Activated CD8-positive, alpha-beta memory T cell treated with anti-CD3 and anti-CD28 coated beads for 36 hours (primary cell): ENCODE results near the gene SERPIND1. TPM values are rescaled to one million over a fixed set of nuclear protein-coding genes. Genes with fewer than 3 reads are reported as not detected.
"Not testable (repeated sequence)": the region's sequence is repeated elsewhere in the genome, so short reads cannot be mapped to it uniquely, and the experiment has no call there.

ENCODE experiments used
- CTCF ChIA-PET: fragments of 350-600 bp; sonication (Branson Sonifier 250); formaldehyde crosslinking; loops from one replicate; lab custom pipeline; 2021; ENCODE audit warnings: antibody characterized with exemption; lab: Charles Lee
- POLR2A ChIA-PET: fragments of 350-600 bp; sonication (Branson Sonifier 250); formaldehyde crosslinking; loops from one replicate; lab custom pipeline; 2021; ENCODE audit warnings: antibody characterized with exemption; lab: Charles Lee
- total RNA-seq, 2 experiments: library from RNA; stranded (reverse); gene quantifications; one replicate each; pipeline ENCODE4 v1.2.3, GENCODE V29; 2021

The SERPIND1 gene, protein sequence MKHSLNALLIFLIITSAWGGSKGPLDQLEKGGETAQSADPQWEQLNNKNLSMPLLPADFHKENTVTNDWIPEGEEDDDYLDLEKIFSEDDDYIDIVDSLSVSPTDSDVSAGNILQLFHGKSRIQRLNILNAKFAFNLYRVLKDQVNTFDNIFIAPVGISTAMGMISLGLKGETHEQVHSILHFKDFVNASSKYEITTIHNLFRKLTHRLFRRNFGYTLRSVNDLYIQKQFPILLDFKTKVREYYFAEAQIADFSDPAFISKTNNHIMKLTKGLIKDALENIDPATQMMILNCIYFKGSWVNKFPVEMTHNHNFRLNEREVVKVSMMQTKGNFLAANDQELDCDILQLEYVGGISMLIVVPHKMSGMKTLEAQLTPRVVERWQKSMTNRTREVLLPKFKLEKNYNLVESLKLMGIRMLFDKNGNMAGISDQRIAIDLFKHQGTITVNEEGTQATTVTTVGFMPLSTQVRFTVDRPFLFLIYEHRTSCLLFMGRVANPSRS
- total RNA-seq, result not detected

DNA sequence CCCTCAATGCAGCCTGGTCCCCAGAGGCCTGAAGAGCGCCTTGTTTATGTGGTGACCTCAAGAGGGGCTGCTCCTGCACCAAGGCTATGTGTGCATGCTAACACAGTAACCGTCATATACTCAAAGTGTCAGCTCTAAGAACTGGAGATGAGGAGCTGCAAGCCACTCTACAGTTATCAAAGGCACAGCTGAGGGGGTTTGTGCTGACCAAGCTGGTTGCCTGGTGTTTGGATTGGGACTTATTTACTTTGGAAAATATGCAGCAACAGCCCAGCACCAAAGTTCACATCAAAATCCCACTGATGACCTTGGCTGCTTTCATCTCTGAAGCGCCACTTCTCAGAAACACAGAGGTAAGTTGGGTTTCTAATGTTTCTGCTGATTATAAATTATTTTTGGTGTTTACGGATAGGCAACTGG is at the start of gene SERPIND1:
SERPIND1 (plus strand) TSS at position 321 of the 420 bp plus-strand sequence. CDS start 5,200 bp downstream, outside the sequence.
- CTCF ChIA-PET, result interaction anchor here (0.9 kb wide), 1 partner anchor 10 kb away, joined by 3 read pairs; no protein-coding TSS in a partner anchor
- POLR2A ChIA-PET, result no interaction called here

DNA sequence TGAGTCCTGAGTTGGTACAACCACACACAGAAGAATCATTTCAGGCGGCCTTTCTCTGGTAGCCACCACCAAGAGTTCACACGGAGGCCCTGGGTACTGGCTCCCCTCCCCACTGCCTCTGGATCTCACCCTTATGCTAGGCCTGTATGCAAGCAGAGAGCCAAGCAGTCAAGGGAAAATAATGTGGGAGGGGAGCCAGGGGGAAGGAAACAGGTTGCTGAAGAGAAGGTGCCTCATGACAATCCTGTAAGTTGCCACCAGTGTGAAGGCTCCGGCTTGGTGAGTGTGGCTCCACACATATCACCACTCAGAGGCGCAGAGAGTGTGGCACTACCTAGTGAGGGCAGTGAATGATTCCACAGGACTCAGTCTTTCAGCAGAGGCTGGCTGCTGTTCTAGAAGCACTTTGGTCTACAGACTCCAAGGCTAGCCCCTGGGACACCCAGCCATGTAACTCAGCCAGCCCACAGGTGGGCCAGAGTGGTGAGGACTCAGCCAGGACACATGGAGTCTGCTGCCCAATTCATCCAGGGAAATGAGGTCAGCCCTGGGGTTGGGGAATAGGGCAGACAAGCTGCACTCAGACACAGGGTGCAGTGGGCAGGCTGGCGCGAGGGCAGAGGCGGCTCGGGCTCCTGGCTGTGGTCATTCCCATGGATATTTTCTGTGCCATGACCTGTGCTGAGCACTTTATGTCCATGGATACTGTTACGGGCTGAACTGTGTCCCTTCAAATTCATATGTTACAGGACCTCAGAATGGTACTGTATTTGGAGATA is 49.0 kb upstream of the SERPIND1 start:
- CTCF ChIA-PET, result no interaction called here
- POLR2A ChIA-PET, result no interaction called here

DNA sequence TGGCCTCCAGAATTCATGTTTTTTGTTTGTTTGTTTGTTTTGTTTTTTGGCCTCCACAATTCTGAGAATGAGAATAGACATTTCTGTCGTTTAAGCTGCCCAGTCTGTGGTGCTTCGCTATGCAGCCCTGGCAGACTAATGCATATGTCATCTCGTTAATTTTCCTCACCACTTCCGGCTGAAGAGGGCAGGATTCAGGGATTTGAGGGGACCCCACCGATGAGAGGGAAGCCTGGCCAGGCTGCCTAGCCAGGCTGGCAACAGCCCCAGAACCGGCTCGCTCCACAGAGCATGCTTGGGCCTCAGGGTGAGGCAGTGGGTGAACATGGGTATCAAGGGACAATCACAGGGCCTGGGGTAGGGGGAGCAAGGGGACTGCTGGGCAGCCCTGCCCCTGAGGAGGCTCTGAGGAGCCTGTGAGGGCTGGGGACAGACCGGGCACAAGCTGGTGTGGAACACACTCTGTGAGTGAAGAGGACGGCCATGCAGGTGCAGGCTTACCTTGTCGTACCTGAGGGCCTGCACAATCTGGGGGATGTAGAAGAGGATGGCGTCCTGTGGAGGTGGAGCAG is 47.8 kb upstream of the SERPIND1 start:
- CTCF ChIA-PET, result no interaction called here
- POLR2A ChIA-PET, result interaction anchor here (0.7 kb wide), 1 partner anchor 255 kb away, joined by 3 read pairs; no protein-coding TSS in a partner anchor

DNA sequence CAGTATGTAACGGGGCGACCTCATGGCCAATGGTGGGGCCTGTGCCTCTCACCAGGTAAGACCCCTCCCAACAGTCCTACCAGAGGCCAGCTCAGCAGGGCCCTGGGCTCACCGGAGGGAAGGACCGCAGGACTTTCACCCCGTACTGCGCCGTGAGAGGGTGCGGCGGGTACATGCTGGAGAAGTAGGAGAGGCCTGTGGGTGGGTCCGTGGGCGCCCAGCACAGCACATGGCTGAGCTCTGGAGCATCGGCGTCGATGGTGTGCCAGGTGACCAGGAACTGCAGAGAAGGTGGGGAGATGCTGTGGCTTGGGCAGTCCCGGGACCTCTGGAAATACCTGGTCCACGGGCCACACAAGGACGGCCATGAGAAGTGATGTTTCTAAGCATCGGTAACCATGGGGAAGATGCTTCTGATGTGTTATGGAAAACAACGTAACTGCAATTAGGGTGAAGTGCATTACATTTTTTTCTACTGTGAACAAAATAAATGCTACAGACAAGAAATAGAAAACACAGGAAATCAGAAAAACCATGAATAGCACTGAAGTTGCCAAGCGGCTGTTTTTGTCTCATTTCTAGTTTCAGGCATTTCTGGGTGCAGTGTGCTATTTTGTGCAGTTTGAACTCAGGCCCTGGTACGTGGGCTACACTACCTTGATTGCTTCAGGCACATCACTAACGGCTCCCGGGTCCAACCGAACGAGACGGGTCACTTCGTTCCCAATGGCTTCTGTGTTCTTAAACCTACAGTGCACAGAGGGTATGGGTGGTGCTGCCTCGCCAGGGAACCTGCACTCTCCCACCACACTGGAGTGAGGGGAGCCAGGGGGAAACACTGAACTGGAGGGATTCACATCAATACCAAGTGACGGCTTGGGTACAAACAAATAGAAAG is 46.5 kb upstream of the SERPIND1 start:
- POLR2A ChIA-PET, result no interaction called here
- CTCF ChIA-PET, result no interaction called here

DNA sequence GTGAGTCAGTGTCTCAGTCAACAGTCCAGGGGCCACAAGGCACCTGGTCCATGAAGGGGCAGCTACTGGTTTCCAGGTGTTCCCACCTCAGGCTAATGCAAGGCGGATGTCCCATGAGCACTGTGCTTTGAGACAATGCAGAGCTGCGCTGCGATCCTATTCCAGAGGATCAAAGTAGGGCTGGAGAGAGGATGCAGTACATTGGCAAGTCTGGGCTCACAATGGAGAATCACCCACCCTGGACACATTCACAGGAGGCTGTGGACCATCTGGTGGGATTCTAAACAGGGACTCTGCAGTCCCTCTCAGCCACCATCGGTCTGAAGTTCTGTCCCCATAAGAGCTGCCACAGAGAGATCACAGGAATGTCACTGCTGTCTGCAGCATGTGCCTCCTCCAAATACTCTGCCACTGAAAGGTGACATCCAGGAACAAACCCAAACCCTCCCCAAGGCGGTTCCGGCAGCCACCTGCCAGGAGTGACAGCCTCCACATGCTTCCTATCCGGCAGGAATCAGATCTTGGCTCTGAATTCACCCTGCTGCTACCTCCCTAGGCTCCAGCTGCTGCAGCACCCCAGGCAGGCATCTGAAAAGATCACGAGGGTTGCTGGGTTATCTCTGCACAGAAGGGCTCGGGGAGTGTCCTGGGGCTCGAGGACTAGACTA is 45.3 kb upstream of the SERPIND1 start:
- ChIA-PET CTCF (no interaction called here), POLR2A (no interaction called here)

DNA sequence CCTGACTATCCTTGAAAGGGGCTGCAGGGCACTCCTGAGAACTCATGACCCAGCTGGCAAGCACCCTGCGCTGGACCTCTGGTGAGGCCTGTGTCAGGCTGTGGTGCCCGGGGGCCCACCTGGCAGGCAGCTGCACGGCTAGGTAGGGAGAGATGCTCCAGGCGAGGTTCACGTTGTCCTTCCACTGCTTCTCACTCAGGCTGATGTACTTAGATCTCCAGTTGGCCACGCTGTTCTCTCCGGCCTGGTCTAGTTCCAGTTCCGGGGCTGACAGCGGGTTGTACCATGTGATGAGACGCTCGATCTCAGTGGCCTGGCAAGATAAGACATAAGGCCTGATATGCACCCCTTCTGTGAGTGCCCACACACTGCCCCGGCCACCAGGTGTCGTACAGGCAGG is 44.7 kb upstream of the SERPIND1 start:
- ChIA-PET CTCF (no interaction called here), POLR2A (no interaction called here)

DNA sequence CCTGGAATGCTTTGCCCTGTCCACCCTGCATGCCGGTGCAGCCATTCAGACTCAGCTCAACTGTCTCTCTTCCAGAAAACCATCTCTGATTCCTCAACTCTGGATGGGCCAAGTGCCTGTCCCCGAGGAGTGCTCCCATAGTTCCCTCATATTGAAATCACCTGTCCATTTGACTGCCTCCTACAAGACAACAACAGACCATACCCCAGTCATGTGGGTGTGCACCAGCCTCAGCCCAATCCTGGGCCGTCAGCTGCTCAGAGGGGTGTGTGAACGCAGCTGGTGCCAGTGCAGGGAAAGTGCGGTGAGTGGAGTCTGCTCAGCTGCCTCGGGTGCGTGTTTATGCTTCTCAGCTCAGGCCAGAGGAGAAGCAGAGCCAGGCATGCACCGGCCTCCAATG is 41.5 kb upstream of the SERPIND1 start:
- CTCF ChIA-PET, POLR2A ChIA-PET: not testable (repeated sequence)

DNA sequence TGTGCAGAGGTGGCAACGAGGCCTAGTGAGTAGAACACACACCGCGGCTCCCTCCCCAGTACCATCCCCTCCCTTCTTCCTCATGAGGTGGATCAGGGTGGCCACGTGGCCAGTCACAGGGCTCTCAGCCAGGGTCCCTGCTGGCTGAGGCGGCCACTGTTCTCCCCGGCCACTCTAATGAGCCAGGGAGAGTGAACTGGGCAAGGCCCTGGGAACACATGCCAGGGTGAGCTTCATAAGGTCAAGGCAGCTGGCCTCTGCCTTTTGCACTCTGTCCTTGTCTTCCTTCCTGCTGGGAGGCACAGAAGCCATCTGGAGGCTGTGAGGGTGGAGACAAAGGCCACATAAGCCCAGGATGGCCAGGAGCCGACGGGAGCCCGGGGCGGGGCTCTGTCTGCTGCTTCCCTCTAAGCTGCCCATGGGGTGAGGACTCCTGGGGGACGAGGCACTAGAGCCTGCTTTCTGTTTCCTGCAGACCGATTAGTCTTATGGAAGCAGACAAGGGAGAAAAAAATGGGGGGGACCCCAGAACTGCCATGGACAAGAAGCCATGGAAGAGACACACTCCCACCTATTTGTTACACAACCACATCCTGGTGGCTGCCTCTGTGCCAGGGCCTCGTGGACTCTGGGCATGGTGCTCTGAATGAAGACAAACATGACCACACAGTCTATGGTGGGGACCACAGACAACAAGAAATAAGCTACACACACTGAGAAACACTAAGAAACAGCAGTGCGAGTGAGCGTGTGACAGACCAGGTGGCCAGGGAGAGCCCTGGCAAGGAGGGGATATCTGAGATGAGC is 38.4 kb upstream of the SERPIND1 start:
- POLR2A ChIA-PET, CTCF ChIA-PET: not testable (repeated sequence)

DNA sequence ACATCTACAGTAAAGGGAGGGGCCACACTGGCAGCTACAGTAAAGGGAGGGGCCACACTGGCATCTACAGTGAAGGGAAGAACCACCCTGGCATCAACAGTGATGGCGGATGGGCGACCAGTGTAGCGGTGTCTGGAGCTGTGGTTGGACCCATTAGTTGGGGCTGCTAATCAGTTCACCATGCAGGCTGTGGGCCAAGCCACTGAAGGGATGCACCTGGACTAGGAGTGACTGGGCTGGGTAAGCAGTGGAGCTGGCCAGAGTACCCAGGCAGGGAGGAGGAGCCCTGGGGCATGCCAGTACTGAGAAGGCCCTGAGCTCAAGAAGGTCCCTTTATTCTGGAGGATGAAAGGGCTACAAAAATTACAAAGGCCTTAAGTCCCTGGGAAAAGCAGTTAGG is 37.0 kb upstream of the SERPIND1 start:
- POLR2A ChIA-PET, result not testable (repeated sequence)

DNA sequence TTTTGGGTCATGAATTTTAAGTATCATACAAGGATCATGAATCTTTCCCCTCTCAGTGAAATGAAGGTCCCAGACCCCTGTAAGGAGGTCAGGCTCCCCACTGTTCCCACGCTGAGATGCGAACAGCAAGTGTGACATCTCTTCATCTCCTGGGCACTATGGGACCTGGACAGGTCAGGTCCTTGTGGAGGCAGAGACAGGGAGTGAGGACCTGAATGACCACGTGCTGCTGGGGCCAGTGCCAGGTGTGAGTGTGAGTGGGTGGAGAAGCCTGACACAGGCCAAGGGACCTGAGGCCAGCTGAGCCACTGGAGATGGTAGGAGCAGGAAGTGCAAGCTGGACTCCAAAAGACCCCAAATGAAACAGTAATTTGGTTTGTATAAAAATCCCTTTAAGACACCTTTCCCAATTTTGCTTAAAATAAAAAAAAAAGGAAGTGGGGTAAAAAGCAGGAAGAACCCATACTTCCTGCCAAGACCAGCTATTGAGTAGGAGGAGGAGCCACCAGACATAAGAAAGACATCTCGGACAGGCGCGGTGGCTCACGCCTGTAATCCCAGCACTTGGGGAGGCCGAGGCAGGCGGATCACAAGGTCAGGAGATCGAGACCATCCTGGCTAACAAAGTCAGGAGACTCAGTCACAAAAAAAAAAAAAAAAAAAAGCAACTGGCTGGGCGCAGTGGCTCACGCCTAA is 35.4 kb upstream of the SERPIND1 start:
- ChIA-PET POLR2A (interaction anchor here (0.6 kb wide), 1 partner anchor 1245 kb away, joined by 8 read pairs; no protein-coding TSS in a partner anchor), CTCF (interaction anchor here (1.1 kb wide), 1 partner anchor 132 kb away, joined by 5 read pairs; no protein-coding TSS in a partner anchor)

More for the DNA sequence above, 37.0 kb upstream of the SERPIND1 start:
- CTCF ChIA-PET, result not testable (repeated sequence)

DNA sequence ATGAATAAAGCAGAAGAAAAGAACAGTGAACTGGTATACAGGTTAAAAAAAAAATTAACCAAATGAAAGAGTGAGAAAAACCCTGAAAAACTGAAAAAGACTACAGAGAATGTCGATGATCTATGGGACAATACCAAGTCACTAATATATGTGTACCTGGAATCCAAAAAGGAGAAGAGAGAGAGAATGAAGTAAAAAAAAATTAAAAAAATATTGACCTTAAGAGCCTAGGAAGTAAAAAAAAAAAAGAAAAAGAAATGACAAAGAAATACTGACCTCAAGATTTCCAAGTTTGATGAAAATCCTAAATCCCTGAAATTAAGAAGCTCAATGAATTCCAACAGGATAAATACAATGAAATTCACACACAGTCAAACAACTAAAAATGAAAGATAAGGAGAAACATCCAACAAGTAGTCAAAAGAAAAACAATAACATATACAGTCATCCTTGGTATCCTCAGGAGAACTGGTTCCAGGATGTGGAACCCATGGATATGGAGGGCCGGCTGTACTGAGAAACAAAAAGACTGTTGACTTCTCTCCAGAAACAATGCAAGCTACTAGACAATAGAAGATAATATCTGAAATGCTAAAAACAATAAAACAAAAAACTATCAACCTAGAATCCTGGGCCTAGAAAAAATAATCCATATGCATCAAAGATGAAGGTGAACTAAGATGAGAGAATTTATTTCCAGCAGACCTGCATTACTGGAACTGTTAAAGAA is 33.5 kb upstream of the SERPIND1 start:
- ChIA-PET POLR2A (no interaction called here), CTCF (no interaction called here)

DNA sequence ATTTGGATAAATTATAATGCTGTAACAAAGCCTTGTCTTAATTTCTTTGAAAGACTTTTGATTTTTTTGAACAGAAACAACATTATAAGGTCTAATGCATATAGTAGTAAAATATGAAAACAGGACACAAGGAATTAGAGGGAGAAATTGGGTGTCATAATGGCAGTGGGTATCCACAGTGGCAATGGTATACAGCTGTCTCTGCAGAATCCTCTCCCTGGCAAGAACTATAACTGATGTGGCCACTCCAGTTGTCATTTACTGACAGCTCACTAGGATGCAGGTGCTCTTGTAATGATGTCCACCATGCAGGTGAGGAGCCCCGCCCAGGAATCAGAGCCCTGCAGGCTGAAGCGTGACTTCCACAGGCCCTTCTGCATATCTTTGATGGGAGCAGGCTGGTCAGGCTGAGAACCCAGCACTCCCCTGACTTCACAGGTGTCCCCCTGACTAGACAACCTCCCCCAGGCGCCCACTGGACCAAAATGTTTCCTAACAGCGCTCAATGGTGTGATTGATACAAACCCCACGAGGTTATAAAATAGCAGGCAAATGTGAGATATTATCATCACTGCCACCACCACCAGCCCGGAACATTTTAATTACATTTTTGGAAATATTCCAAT is 32.8 kb upstream of the SERPIND1 start:
- ChIA-PET POLR2A (no interaction called here), CTCF (interaction anchor here (1.0 to 1.6 kb wide), 2 partner anchors 135 to 176 kb away, joined by 4 to 9 read pairs; no protein-coding TSS in a partner anchor)

DNA sequence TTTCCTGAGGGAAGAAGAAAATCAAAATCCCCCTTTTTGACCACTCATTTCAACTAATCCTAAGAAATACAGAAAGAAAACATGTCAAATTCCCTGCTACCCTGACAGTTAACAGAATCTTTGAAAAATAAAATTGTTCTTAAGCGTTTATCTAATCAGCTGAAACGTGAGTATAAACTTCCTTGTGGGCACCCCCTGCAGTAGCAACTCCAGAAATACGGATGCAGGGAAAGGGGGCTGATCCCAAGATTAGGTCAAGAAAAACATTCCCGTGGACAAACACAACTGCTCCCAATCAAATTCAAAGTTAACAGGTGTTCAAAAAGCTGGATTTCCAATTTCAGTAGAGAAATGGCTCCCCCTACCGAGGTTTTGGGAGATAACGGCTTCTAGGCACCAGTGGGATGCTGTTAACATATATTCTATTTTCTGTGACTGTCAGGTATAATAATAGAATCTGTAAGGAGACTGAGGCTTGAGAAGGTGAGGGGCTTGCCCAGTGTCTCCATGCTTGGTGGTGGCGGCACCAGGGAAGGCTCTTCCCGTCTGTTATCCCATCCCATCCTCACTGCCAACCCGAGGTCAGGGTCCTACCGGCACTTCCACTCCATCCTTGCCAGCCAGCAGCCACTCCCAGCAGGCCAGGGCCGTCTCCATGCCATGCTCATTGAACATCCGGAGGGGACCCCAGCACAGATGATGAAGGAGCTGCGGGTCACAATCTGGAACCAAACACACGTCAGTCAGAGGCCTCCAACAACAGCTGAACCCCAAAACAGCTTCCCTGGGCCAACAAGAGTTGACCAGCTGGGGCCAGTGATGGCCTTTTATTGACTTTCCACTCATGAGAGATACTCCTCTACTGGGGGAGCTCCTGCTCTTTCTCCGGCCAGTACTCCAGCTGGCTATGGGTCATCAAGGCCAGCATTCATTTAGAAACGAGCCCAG is 32.0 kb upstream of the SERPIND1 start:
- CTCF ChIA-PET, result interaction anchor here (1.0 to 1.6 kb wide), 3 partner anchors 11 to 176 kb away, joined by 3 to 9 read pairs (median 4); no protein-coding TSS in a partner anchor
- POLR2A ChIA-PET, result no interaction called here

DNA sequence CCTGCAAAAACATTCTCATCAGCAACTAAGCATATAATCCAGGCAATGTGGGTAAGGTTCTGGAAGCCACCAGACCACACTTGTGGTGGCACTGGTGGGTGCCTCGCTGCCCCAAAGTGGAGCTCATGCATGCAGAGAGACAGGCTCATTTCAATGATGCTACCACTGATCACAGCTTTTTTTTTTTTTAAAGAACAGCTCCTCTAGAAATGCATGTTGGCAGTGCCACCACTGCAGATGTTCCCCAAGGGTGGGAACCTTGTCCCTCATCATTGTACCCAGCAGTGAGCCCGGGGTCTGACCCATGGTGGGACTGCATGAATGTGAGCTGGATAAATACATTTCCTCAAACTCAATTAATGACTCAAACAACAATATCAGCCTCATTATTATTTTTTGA is 31.1 kb upstream of the SERPIND1 start:
- CTCF ChIA-PET, result interaction anchor here (1.2 to 1.6 kb wide), 2 partner anchors 10 to 137 kb away, joined by 3 to 9 read pairs; no protein-coding TSS in a partner anchor
- POLR2A ChIA-PET, result no interaction called here
